Measurements from ENCODE around the gene AKNA. TPM values are rescaled to one million over a fixed set of nuclear protein-coding genes. Genes with fewer than 3 reads are reported as not detected.

The AKNA gene
- total RNA-seq, 1 experiment from 2014 or later: 20.6 TPM

DNA sequence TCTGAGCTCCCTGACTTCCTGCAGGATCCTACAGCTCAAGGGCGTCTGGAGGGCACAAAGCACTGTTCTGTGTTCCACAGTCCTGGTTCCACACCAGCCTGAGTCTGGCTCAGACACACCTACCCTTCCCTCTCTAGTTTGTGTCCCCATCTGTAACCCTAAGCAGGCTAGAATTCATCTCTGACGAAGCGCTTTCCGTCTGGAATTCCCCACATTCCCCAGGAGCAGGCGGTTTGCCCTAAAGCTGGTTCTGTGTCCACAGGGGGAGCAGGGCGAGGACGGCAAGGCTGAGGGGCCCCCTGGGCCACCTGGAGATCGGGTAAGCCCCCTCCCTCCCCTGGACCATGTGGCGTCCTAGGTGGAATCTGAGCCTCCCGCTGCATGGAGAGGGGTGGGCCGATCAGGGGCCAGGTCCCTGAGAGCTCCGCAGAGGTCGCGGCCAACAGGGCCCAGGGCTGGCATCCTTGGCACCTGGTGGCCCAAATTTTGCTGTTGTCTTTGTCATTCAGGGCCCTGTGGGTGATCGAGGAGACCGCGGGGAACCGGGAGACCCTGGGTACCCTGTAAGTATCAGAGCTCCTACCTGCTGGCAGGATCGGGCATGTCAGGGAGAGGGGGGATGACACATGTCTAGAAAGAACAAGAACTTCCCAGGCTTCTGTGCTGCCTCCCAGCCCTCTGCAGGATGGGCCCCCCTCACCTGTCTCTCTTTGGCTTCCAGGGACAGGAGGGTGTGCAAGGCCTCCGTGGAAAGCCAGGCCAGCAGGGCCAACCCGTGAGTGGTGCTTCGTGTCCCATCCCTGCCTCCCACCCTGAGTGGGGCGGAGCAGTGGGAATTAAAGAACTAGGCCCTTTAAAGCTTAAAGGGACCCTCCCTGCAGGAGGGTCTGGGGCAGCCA, 99.3 kb downstream of the AKNA start:
- Histone ChIP-seq H3K9ac (ENCODE audit: low read length) (no peak overlapping the region), H3K27ac (ENCODE audit: low read depth, low read length) (no peak overlapping the region), H3K27me3 (ENCODE audit: insufficient read depth, low read length) (no peaks in the 10 kb centered on the region), H4K20me1 (ENCODE audit: insufficient read depth) (no peaks in the 10 kb centered on the region), H3K79me2 (ENCODE audit: insufficient read depth, low read length) (no peaks in the 10 kb centered on the region), H3K4me3 (replicated peaks in 1 of 2; ENCODE audit: low read depth in 1 of 2, low read length in 2 of 2) (no peak overlapping the region), H3K9me3 (ENCODE audit: control insufficient read depth in 1 of 2, insufficient read depth in 1 of 2, low read depth in 1 of 2, low read length in 2 of 2) (no peaks in the 10 kb centered on the region), H3K9me2 (ENCODE audit: insufficient read depth) (no peaks in the 10 kb centered on the region), H3K4me2 (ENCODE audit: low read length) (no peak overlapping the region), H3K4me1 (ENCODE audit: control insufficient read depth in 1 of 2, insufficient read depth in 2 of 2, low read length in 2 of 2) (no peaks in the 10 kb centered on the region), H2AFZ (ENCODE audit: low read depth, low read length, poor library complexity, severe bottlenecking) (no peak overlapping the region), H3K36me3 (ENCODE audit: control insufficient read depth in 1 of 2, insufficient read depth in 2 of 2, low read length in 2 of 2) (no peaks in the 10 kb centered on the region)
- ChIA-PET CTCF (interaction anchor here (1.4 to 1.5 kb wide), 2 partner anchors 180 to 206 kb away, joined by 5 to 9 read pairs; no protein-coding TSS in a partner anchor), RAD21 (ENCODE audit: low non-redundant PET in 1 of 2, low total read pairs in 2 of 2, uncharacterized antibody in 2 of 2, unreplicated experiment in 2 of 2) (no interaction called here), POLR2A (no interaction called here)
- DNase-seq (ENCODE audit: low read depth, low spot score) (no peak), ATAC-seq (no peak)
- intact Hi-C loops (cut with micrococcal nuclease): no loop called here
- no TSS peak for BruUV-seq (replicated peaks)
- TF ChIP-seq, protein P1, sequence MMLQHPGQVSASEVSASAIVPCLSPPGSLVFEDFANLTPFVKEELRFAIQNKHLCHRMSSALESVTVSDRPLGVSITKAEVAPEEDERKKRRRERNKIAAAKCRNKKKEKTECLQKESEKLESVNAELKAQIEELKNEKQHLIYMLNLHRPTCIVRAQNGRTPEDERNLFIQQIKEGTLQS (IDR thresholded peaks at IDR 0.05): no peak
- TF ChIP-seq RAD21 (IDR thresholded peaks at IDR 0.05; ENCODE audit: low read depth): no peak
- no peak for TF ChIP-seq SRF (IDR thresholded peaks at IDR 0.05; ENCODE audit: low read depth)
- TF ChIP-seq CEBPB (IDR thresholded peaks at IDR 0.05; ENCODE audit: low read depth): no peak
- TF ChIP-seq EZH2phosphoT487 (IDR thresholded peaks at IDR 0.05; ENCODE audit: borderline replicate concordance): no peak
- no peak for TF ChIP-seq YY1 (IDR thresholded peaks at IDR 0.05; ENCODE audit: extremely low read depth, insufficient replicate concordance, low read depth, low read length)
- no peak for TF ChIP-seq EZH2 (IDR thresholded peaks at IDR 0.05)
- TF ChIP-seq REST (IDR thresholded peaks at IDR 0.05; ENCODE audit: low read depth): no peak
- no peak for TF ChIP-seq EGR1 (IDR thresholded peaks at IDR 0.05; ENCODE audit: low read depth)
- TF ChIP-seq POLR2A (IDR thresholded peaks at IDR 0.05; ENCODE audit: borderline replicate concordance, extremely low read depth, insufficient read depth, insufficient read length): no peak
- TF ChIP-seq CTCF (IDR thresholded peaks at IDR 0.05 in 2 of 3, conservative IDR thresholded peaks at IDR 0.05 in 1 of 3; ENCODE audit: borderline replicate concordance in 1 of 3, insufficient read depth in 1 of 3, low read depth in 2 of 3, low read length in 2 of 3): no peak
